ENCODE data around the gene TMEM184A. TPM values are rescaled to one million over a fixed set of nuclear protein-coding genes. Genes with fewer than 3 reads are reported as not detected.

TMEM184A gene
- total and polyA plus RNA-seq, 2 of the 8 experiments (the other 6 are each of a cell fraction or from before 2014, with no cell fraction given): 1.8 to 2.1 TPM

DNA sequence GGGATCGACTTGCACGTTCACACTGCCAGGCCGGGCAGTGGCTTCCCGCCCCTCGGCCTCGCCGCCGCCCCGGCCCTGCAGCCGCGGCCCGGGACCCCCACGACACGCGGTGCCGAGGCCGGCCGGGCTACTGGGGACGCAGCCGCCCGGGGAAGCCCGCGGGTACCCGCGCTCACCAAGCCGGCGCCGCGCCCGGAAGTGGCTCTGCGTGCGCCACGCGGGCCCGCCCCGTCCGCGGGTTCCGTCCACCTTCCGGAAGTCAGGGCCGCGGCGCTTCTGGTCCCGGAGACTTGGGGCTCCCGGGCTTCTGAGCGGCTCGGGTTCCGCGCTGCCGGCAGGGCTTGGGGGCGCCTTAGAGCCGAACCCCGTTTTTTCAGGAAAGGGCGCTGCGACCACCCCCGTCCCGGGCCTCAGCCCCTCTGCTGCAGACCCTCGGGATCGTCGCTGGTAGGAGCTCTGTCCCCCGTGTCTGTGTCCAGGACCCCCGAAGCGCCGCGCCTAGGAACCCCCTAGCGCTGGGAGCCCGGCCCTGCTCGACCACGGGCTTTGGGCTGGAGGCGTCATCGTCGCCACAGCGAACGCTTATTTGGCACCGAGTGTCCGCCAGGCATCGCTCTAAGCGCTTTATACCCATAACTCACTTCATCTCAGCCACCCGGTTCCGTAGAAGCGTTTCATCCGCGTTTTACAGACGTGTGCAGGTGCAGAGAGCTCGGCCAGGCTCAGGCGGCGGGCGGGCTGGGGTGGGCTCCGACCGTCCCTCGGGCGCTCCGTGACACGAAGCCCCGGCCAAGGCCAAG, 14.0 kb upstream of the TMEM184A start, which contains the start of gene PSMG3 (continued):
- TF ChIP-seq E2F6 (IDR thresholded peaks at IDR 0.05): no peak
- TF ChIP-seq SP2 (IDR thresholded peaks at IDR 0.05; ENCODE audit: low read length): no peak
- peak; percentile 61 for TF ChIP-seq ASH2L (IDR thresholded peaks at IDR 0.05; ENCODE audit: low read length)
- TF ChIP-seq TAF1 (IDR thresholded peaks at IDR 0.05; ENCODE audit: low read depth, low read length): peak; percentile 57; the same call in 1 of the 2 replicates
- no peak for TF ChIP-seq NRF1 (IDR thresholded peaks at IDR 0.05; ENCODE audit: low read depth, low read length)
- TF ChIP-seq HDAC6 (IDR thresholded peaks at IDR 0.05; ENCODE audit: low read depth, low read length): no peak
- no peak for TF ChIP-seq CBX8 (IDR thresholded peaks at IDR 0.05; ENCODE audit: borderline replicate concordance, low read depth, low read length)
- TF ChIP-seq TAF7 (optimal IDR thresholded peaks at IDR 0.05; ENCODE audit: borderline replicate concordance, low read depth, low read length): peak; percentile 28
- TF ChIP-seq TEAD4 (IDR thresholded peaks at IDR 0.05; ENCODE audit: low read depth, low read length): no peak
- TF ChIP-seq, protein P1, sequence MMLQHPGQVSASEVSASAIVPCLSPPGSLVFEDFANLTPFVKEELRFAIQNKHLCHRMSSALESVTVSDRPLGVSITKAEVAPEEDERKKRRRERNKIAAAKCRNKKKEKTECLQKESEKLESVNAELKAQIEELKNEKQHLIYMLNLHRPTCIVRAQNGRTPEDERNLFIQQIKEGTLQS (IDR thresholded peaks at IDR 0.05; ENCODE audit: insufficient read depth, low read depth, low read length): no peak
- no peak for TF ChIP-seq RNF2 (IDR thresholded peaks at IDR 0.05; ENCODE audit: borderline replicate concordance, low read depth, low read length, missing control alignments, poor library complexity, severe bottlenecking)
- peak; percentile 52; the same call in 1 of the 2 replicates for TF ChIP-seq PHF8 (conservative IDR thresholded peaks at IDR 0.05; ENCODE audit: low read depth, low read length)
- no peak for TF ChIP-seq JUN (IDR thresholded peaks at IDR 0.05; ENCODE audit: low read depth, low read length)
- no peak for TF ChIP-seq JUND (IDR thresholded peaks at IDR 0.05; ENCODE audit: low read length)
- TF ChIP-seq EGR1 (IDR thresholded peaks at IDR 0.05; ENCODE audit: borderline replicate concordance, low read depth, low read length): no peak
- no peak for TF ChIP-seq MAFK (IDR thresholded peaks at IDR 0.05; ENCODE audit: low read depth, low read length)
- TF ChIP-seq ZNF274 (IDR thresholded peaks at IDR 0.05; ENCODE audit: borderline replicate concordance, extremely low read depth, low read length): no peak
- no peak for TF ChIP-seq SIX5 (IDR thresholded peaks at IDR 0.05; ENCODE audit: low read depth, low read length)
- peak; percentile 76 for TF ChIP-seq KDM4A (IDR thresholded peaks at IDR 0.05; ENCODE audit: low read depth, low read length, severe bottlenecking)
- TF ChIP-seq POLR2AphosphoS5 (IDR thresholded peaks at IDR 0.05; ENCODE audit: low read depth, low read length): no peak
- TF ChIP-seq SP4 (IDR thresholded peaks at IDR 0.05; ENCODE audit: low read length): no peak
- peak in 1 of 2 experiments; percentile 59; a peak in 2 of 3 replicates for TF ChIP-seq POLR2A (IDR thresholded peaks at IDR 0.05; ENCODE audit: control extremely low read depth in 1 of 2, low read depth in 2 of 2, low read length in 2 of 2)
- TF ChIP-seq SIN3A (conservative IDR thresholded peaks at IDR 0.05 in 1 of 2, IDR thresholded peaks at IDR 0.05 in 1 of 2; ENCODE audit: low read depth in 1 of 2, low read length in 2 of 2): no peak; a peak in 1 of 4 replicates
- no peak for TF ChIP-seq BACH1 (IDR thresholded peaks at IDR 0.05; ENCODE audit: low read length)
